Medulla oblongata (tissue), 1 donor: Measurements from ENCODE around the gene COL23A1.

ENCODE experiments used
- DNase-seq: peaks from one replicate; pipeline ENCODE4 v3.0.0-alpha.2; 2015; ENCODE audit errors: extremely low spot score

The COL23A1 gene

GRCh38 chr5:178396796-178397720 is 193.1 kb downstream of the COL23A1 start:
- no peak for DNase-seq

GRCh38 chr5:178394074-178394473 is 196.1 kb downstream of the COL23A1 start:
- DNase-seq: no peak

- DNase-seq: no peak
Observed at GRCh38 chr5:178392931-178393394, 197.2 kb downstream of the COL23A1 start.

GRCh38 chr5:178392386-178392785 is 197.8 kb downstream of the COL23A1 start:
- DNase-seq: no peak

GRCh38 chr5:178391480-178391879 is 198.7 kb downstream of the COL23A1 start:
- DNase-seq: no peak

DNA sequence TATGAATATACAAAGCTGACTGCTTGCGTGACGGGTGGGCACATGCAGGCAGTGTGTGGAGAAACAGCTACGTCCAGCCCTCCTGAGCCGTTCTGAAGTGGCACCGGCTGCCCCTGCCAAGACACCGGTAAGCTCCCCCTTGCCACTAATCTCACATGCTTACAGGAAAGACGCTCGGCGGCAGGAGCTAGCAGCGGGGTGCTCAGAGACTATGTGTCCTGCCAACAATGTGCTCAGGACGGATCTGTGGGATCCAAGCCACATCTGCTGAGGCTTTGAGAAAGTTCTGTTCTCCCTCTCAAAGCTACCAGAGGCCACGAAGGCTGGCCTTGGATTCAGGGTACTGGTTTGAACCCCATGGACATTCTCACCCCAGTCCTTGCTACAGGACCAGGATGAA is 200.4 kb downstream of the COL23A1 start:
- DNase-seq: no peak

DNA sequence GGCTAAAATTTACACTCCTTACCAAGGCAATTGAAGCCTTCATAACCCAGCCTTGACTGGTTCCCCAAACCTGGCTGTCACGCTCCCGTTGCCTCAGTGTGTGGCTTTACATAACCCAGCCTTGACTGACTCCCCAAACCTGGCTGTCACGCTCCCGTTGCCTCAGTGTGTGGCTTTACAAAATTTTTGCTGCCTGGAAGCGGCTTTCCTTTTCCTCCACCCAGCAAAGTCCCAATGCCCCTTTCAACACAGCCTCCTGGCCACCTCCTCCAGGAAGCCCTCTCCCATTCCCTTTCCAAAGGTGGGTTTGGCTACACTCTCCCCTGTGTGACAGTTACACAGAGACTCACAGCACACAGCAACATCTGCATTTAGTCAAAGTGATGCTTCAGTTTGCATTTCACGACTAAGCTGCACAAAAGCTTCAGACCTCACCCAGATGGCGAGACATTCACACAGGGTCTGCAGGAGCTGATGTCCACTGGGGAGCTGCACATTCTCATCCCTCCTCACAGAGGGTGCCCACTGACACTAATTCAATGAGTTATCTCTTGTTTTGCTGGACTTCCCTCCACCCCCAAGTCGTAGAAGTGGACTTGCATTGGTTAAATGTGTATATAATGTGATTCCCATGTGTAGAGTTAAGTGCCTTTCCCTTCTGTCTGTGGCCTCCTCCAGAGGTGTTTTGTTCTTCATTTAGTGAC is 201.0 kb downstream of the COL23A1 start:
- no peak for DNase-seq

DNA sequence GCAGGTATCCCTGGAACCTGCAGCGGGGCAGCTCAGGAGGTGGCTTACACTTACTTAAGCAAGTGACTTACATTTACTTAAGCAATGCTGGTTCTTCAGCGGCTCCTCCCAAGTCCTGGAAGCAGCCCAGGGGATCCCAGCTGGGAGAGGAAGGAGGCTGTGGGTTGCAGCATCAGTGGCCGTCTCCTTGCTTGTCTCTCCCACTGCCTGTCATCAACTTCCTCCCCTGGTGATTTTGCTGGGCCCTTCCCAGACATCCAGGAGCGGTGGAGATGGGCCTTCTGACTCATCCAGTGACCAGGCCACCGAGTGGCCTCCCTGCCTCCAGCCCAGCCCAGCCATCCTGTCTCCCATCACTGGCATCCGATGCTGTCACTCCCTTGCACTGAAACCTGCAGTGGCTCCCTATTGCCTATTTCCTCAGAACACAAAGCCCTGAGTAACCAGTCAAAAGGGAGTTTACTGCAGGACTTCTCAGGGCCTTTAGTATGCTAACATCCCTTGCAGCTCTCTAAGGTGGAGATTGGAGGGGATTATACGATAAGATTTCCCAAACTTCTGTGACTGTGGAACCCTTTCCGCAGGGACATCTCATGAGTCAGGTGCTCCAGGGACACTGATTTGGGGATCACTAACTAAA is 201.7 kb downstream of the COL23A1 start:
- DNase-seq: no peak

DNA sequence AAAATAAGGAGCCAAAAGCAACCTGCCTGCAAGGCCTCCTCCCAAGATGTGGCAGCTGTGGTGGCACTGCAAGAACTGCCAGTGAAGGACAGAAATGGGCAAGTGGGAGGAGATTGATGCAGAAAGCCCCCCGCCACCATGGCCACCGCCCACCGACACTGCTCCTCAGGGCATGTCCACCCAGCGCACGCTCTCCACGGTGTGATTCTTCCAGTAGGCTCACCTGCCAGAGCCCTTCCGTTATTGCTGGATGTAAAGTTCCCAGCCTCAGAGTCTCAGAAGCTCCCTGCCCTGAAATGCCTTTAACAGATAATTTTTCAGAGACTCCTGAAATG is 202.4 kb downstream of the COL23A1 start:
- DNase-seq: no peak

- DNase-seq: no peak
Observed at GRCh38 chr5:178387061-178387855, 202.9 kb downstream of the COL23A1 start.

GRCh38 chr5:178386336-178386931 is 203.8 kb downstream of the COL23A1 start:
- DNase-seq: no peak

DNA sequence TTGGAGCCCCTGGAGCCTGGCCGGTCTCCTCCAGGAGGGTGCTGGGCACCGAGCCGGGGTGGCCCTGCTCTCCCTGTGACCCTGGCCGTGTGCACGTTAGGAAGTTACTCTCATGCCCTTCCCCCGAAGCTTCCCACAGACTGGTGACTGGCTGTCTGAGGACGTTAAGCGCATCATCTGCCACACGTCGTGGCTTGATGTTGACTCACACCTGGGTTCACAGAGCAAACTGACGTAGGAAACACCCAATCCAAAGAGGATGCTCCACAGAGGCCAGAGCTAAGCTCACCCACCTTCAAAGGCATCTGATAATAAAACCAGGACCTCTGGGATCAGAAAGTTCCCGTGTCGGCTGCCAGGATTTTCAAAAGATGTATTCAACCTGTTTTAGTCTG is 204.7 kb downstream of the COL23A1 start:
- DNase-seq: no peak

GRCh38 chr5:178384816-178385495 is 205.2 kb downstream of the COL23A1 start:
- DNase-seq: no peak

DNA sequence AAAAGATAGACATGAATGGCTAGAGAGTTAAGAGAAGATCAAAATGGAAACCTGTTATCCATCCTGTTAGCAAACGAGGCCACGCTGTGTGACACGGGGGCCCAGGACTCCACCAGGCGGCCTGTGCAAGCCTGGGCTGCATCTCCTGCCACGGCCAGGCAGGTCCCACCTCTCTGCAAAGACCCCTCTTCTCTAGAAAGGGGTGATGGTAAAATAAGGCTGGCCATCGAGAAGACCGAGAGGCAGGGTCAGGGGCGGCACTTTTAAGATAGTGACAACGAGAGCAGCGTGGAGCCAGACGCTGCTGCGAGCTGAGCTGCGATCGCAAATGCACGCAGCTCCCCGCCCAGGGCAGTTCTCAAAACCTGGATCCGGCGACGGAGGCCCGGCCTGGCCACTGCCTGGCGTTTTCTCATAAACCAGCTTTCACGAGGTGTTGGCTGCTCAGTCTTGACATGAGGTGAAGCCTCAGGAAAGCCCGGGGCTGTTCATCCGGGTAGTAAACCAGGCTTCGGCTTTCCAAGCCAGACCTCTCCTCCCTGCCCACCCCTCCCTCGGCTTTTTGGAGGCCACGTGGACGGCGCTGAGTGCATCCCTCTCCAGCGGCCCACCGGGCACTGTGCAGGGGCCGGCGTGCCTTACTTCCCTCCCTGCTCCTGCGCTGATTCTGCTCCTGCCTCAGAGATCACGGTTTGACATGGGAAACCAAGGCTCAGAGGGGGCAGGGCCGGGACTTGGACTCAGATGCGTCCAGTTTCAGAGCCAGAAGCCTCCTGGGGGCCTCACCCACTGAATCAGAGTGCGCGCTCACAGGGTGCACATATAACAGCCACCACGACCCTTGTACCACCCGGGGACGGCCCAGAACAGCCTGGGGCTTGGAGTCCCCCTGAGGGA is 206.0 kb downstream of the COL23A1 start:
- DNase-seq: no peak

DNA sequence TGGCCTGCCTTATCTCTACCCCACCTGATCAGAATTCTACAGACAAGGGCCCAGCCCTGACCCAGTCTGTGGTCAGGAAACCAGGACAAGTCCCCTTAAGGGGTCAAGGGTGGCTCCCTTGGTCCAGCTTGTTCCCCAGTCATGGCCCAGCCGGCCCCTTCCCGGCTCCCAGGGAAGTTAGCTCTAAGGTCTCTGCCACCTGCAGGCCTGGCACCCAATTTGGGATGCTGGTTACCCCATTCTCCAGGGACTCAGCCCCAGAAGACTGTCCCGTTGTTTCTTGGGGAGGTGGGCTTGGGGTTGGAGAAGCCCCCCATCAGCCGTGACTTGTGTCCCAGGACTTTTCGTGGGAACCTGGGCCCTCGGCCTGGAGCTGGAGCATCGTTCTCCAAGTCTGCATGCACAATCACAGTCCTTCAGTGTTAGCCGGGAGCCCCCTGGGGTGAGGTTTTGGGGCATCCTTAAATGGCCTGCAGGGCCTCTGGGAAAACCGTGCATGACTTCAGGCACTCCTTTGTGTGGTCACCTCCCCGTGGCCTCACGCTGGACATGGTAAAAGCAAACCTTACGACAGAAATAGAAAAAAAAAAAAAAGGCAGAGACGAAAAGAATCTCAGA is 206.8 kb downstream of the COL23A1 start:
- no peak for DNase-seq

- no peak for DNase-seq
Observed at GRCh38 chr5:178382754-178383164, 207.4 kb downstream of the COL23A1 start.

GRCh38 chr5:178381921-178382695 is 208.1 kb downstream of the COL23A1 start:
- DNase-seq: no peak

DNA sequence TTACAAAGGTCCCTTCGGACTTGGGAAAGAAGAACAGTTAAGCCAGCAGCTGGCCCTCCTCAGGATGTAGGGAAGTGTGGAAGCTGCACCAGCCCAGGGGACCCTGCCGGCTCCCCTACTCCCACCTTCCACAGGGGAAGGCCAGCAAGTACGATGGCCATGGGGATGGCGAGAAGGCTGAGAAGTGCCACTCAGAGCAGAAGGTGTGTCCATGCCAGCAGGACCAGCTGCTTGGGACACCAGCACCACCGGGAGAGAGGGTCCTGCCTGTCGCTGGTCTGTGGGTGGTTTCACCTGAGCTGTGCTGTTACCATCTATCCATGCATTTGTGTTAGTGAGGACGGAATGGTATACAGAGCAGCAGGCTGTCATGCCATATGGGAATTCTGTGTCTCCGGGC is 209.0 kb downstream of the COL23A1 start:
- DNase-seq: no peak
